Endothelial cell of umbilical vein (primary cell): Measurements from ENCODE around the gene RIOK2.

Source experiments
- FOS ChIP-seq: IDR thresholded peaks from 2 replicates; pipeline ENCODE4 v1.6.1; 2011; ENCODE audit warnings: mild to moderate bottlenecking, low read length, moderate library complexity, borderline replicate concordance; ENCODE audit not compliant: insufficient read depth
- GATA2 ChIP-seq: IDR thresholded peaks from 2 replicates; pipeline ENCODE4 v1.7.0; 2011; ENCODE audit warnings: low read depth, mild to moderate bottlenecking, moderate library complexity, mixed read lengths, low read length; ENCODE audit not compliant: insufficient read length, insufficient read depth
- POLR2A ChIP-seq: IDR thresholded peaks from 2 replicates; pipeline ENCODE4 v1.6.1; 2012; ENCODE audit warnings: low read depth, mild to moderate bottlenecking, control low read depth, low read length
- POLR2AphosphoS5 ChIP-seq: IDR thresholded peaks from 2 replicates; pipeline ENCODE4 v1.6.1; 2012; ENCODE audit warnings: low read depth, mild to moderate bottlenecking, control low read depth, low read length, moderate library complexity; ENCODE audit not compliant: insufficient read depth
- TF ChIP-seq, protein P1 (sequence below), 2 donors: IDR thresholded peaks; 1 replicate in 1 of 2; 2 replicates in 1 of 2; pipeline ENCODE4 v1.5.1; 2011; ENCODE audit warnings: low read length in 2 of 2, mild to moderate bottlenecking in 2 of 2, moderate library complexity in 2 of 2, control low read depth in 1 of 2, inconsistent platforms in 1 of 2, low read depth in 1 of 2; ENCODE audit not compliant: insufficient read depth in 1 of 2; ENCODE audit errors: extremely low read depth in 1 of 2

DNA sequence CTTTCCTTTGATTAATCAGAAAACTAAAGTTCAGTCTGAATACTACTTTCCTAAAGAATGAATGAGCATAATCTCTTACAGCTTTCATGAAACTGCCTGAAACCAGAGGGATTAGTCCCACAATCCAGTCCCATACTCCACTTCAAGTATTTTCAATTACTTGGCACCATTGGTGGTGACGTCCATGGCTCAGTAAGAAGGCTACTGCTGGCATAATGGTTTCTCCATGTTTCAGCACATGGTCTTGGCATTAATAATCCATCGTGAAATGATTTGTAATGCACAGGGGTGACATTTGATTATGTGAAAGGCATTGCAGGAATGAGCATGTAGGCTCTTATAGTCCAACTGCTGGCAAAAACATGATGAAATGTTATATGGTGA is 64.0 kb downstream of the RIOK2 start:
- TF ChIP-seq, protein P1, sequence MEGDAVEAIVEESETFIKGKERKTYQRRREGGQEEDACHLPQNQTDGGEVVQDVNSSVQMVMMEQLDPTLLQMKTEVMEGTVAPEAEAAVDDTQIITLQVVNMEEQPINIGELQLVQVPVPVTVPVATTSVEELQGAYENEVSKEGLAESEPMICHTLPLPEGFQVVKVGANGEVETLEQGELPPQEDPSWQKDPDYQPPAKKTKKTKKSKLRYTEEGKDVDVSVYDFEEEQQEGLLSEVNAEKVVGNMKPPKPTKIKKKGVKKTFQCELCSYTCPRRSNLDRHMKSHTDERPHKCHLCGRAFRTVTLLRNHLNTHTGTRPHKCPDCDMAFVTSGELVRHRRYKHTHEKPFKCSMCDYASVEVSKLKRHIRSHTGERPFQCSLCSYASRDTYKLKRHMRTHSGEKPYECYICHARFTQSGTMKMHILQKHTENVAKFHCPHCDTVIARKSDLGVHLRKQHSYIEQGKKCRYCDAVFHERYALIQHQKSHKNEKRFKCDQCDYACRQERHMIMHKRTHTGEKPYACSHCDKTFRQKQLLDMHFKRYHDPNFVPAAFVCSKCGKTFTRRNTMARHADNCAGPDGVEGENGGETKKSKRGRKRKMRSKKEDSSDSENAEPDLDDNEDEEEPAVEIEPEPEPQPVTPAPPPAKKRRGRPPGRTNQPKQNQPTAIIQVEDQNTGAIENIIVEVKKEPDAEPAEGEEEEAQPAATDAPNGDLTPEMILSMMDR (IDR thresholded peaks at IDR 0.05; ENCODE audit: extremely low read depth in 1 of 2, insufficient read depth in 1 of 2, low read depth in 1 of 2, low read length in 2 of 2): no peak
- TF ChIP-seq POLR2AphosphoS5 (no peak), POLR2A (no peak), FOS (no peak), GATA2 (no peak)
